ENCODE data around the gene GARIN5B.

DNA sequence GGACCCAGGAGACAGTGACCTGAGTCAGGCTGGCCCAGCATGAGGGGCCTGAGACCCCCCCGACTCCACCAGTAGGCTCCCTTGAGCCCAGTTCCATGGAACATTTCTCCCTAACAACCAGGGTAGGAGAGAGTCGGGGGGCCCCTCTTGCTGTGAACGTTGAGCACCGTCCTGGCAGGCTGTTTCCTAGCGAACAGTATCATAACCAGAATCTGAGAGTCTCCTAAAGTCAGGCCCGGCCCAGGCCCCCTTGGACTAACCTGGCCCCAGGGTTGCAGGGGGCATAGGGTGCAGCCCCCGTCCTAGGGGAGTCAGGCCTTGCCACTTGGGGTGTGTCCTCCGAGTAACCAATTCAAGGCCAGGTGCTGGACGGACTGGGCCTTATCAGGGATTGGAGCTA, 51.7 kb downstream of the GARIN5B start:
- TF ChIP-seq POLR2AphosphoS5 (IDR thresholded peaks at IDR 0.05): no peak
- TF ChIP-seq, protein P1, sequence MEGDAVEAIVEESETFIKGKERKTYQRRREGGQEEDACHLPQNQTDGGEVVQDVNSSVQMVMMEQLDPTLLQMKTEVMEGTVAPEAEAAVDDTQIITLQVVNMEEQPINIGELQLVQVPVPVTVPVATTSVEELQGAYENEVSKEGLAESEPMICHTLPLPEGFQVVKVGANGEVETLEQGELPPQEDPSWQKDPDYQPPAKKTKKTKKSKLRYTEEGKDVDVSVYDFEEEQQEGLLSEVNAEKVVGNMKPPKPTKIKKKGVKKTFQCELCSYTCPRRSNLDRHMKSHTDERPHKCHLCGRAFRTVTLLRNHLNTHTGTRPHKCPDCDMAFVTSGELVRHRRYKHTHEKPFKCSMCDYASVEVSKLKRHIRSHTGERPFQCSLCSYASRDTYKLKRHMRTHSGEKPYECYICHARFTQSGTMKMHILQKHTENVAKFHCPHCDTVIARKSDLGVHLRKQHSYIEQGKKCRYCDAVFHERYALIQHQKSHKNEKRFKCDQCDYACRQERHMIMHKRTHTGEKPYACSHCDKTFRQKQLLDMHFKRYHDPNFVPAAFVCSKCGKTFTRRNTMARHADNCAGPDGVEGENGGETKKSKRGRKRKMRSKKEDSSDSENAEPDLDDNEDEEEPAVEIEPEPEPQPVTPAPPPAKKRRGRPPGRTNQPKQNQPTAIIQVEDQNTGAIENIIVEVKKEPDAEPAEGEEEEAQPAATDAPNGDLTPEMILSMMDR (IDR thresholded peaks at IDR 0.05): no peak

All from upper lobe of left lung (tissue), 4 donors.